Lung (tissue), 12 donors: Measurements from ENCODE around the gene ZNF70. TPM values are rescaled to one million over a fixed set of nuclear protein-coding genes. Genes with fewer than 3 reads are reported as not detected.

Experiments used
- ATAC-seq: fragments of 200-7000 bp; cut with Tn5 transposase; one replicate; pipeline ENCODE4 v1.9.1; 2020; ENCODE audit warnings: moderate number of reproducible peaks; ENCODE audit not compliant: insufficient read depth, low FRiP score
- DNase-seq, 3 donors: peaks; one replicate each; pipeline ENCODE4 v3.0.0-alpha.2; 2013 to 2017
- H3K27ac ChIP-seq, 2 donors: one replicate each; pipeline ENCODE4 v1.5.1; 2013; ENCODE audit warnings: mild to moderate bottlenecking in 2 of 2, moderate library complexity in 2 of 2, control low read depth in 1 of 2, inconsistent platforms in 1 of 2, low read depth in 1 of 2, low read length in 1 of 2
- H3K27me3 ChIP-seq, 3 donors: one replicate each; pipeline ENCODE4 v1.5.1; 2013; ENCODE audit warnings: low read length in 2 of 3; ENCODE audit not compliant: control insufficient read depth in 3 of 3, insufficient read depth in 3 of 3
- H3K36me3 ChIP-seq, 4 donors: one replicate each; pipeline ENCODE4 v1.5.1; 2013; ENCODE audit warnings: low read length in 4 of 4, mild to moderate bottlenecking in 1 of 4, moderate library complexity in 1 of 4; ENCODE audit not compliant: control insufficient read depth in 4 of 4, insufficient read depth in 4 of 4
- H3K4me1 ChIP-seq, 5 donors: one replicate each; pipeline ENCODE4 v1.5.1; 2013; ENCODE audit warnings: low read length in 5 of 5, mild to moderate bottlenecking in 2 of 5, moderate library complexity in 1 of 5; ENCODE audit not compliant: control insufficient read depth in 5 of 5, insufficient read depth in 5 of 5
- H3K4me3 ChIP-seq: one replicate; pipeline ENCODE4 v1.5.1; 2013; ENCODE audit warnings: mild to moderate bottlenecking, control low read depth, moderate library complexity
- H3K9ac ChIP-seq, 2 donors: one replicate each; pipeline ENCODE4 v1.5.1; 2013; ENCODE audit warnings: low read length in 2 of 2, control low read depth in 1 of 2; ENCODE audit not compliant: insufficient read depth in 1 of 2
- H3K9me3 ChIP-seq, 4 donors: one replicate each; pipeline ENCODE4 v1.5.1; 2013; ENCODE audit warnings: low read length in 3 of 4, mild to moderate bottlenecking in 1 of 4, moderate library complexity in 1 of 4; ENCODE audit not compliant: control insufficient read depth in 4 of 4, insufficient read depth in 3 of 4
- WGBS, 2 donors: extraction: QIAGEN DNeasy Blood & Tissue Kit; methylation state at CpG; one replicate each; pipeline ENCODE4 v1.1.7; 2013; 5-methylcytosine and 5-hydroxymethylcytosine counted together
- polyA plus RNA-seq, 2 donors: library from polyadenylated mRNA; stranded (reverse); fragments of 200-250 nt; gene quantifications; one replicate each; pipeline ENCODE4 v1.2.1, GENCODE V29; 2013
- total RNA-seq, 2 donors: library from RNA; depleted of rRNA in 1 of 2; stranded (reverse); fragments of >200 nt in 1 of 2; gene quantifications; one replicate each; pipeline ENCODE4 v1.2.1, GENCODE V29; 2014 to 2021
- TF ChIP-seq, protein P1 (sequence below): IDR thresholded peaks from 2 replicates; pipeline ENCODE4 v1.5.1; 2012; ENCODE audit warnings: mild to moderate bottlenecking; ENCODE audit errors: control extremely low read depth, extremely low read depth
- donor health status: control.
- donor health status: control.
- donor health status: Bipolar disorder and iron deficiency.
- donor health status: healthy.
- donor health status: DM: yes; HTN: yes; CAD: no.

The ZNF70 gene
- total and polyA plus RNA-seq, 4 donors = 0.98 to 6.9 (median 3.7) TPM

DNA sequence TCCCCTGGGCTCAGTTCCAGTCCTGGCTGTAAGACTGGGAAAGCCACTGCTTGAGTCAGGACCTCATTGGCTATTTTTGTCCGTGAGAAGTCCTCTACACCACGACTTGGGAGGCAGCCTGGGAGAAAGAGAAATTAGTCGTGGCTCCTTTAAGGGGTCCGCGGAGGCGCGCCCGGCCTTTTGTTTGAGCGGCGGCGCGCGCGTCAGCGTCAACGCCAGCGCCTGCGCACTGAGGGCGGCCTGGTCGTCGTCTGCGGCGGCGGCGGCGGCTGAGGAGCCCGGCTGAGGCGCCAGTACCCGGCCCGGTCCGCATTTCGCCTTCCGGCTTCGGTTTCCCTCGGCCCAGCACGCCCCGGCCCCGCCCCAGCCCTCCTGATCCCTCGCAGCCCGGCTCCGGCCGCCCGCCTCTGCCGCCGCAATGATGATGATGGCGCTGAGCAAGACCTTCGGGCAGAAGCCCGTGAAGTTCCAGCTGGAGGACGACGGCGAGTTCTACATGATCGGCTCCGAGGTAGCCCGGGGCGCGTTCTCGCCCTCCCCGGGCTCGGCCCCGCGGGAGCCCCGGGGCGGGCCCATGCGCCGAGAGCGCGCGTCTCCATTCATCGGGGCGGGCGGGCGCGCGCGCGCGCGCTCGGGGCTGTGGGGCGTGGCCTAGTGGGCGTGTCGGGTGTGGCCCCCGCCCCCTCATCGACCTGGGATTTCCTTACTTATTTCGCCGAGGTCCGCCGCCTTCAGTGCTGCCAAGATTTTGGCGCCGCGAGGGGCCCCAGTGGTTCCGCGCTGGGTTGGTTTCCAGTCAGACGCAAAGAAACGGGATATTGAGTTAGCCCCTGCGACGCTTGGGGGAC lies 36.1 kb upstream of the ZNF70 start, which contains the start of gene SMARCB1:
TSS of gene SMARCB1 (plus strand) at position 215 of the 848 bp plus-strand sequence. CDS start at position 419, 204 bp downstream.
- Histone ChIP-seq H3K36me3 (peaks cover 0 to 12% (median 7%) of the 10 kb centered on the region in 4 donors), H3K27me3 (no peaks in the 10 kb centered on the region), H3K4me3 (peak within 1 kb of the TSS; percentile 94), H3K27ac (peak within 1 kb of the TSS; percentile 100), H3K9me3 (no peaks in the 10 kb centered on the region), H3K9ac (peak within 1 kb of the TSS; percentile 87 to 90), H3K4me1 (peaks cover 0 to 38% (median 9%) of the 10 kb centered on the region in 5 donors)
- DNase-seq (peak; percentile 92 to 97 (median 95)), ATAC-seq (peak; percentile 98)
- TF ChIP-seq, protein P1, sequence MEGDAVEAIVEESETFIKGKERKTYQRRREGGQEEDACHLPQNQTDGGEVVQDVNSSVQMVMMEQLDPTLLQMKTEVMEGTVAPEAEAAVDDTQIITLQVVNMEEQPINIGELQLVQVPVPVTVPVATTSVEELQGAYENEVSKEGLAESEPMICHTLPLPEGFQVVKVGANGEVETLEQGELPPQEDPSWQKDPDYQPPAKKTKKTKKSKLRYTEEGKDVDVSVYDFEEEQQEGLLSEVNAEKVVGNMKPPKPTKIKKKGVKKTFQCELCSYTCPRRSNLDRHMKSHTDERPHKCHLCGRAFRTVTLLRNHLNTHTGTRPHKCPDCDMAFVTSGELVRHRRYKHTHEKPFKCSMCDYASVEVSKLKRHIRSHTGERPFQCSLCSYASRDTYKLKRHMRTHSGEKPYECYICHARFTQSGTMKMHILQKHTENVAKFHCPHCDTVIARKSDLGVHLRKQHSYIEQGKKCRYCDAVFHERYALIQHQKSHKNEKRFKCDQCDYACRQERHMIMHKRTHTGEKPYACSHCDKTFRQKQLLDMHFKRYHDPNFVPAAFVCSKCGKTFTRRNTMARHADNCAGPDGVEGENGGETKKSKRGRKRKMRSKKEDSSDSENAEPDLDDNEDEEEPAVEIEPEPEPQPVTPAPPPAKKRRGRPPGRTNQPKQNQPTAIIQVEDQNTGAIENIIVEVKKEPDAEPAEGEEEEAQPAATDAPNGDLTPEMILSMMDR = no peak
- 0% methylated on average over 87 to 97 of the region's 97 CpGs for WGBS, 2 donors

DNA sequence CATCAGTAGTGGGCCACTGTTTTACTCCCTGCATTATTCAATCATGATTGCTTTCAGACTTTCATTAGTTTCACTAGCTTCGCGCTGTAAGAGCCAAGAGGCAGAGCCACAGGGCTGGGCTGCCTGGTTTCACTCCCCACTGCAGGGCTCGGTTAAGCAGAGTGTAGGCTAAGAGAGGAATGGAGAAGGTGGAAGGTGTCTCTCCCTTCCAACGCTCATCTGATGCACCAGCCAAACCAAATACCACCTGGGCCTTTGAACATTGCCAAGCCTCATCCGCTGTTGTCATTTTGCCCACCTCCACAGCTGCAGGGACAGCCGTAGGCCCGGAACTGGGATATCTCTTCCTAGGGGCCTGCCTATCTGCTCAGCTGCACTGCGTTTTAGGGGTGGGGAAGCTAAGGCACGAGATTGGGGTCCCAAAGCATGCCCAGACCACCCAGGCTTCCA lies 35.4 kb upstream of the ZNF70 start:
- no peak for DNase-seq
- 61 to 76% methylated on average over 9 of the region's 9 CpGs for WGBS, 2 donors
- Histone ChIP-seq H3K9ac (peak overlapping the region; percentile 87 to 90), H3K27ac (peak overlapping the region; percentile 100), H3K4me3 (peak overlapping the region; percentile 10), H3K4me1 (peaks cover 0 to 33% (median 9%) of the 10 kb centered on the region in 5 donors), H3K27me3 (no peaks in the 10 kb centered on the region), H3K36me3 (peaks cover 0 to 11% (median 4%) of the 10 kb centered on the region in 4 donors), H3K9me3 (no peaks in the 10 kb centered on the region)
- ATAC-seq = no peak
- TF ChIP-seq, protein P1 = no peak

DNA sequence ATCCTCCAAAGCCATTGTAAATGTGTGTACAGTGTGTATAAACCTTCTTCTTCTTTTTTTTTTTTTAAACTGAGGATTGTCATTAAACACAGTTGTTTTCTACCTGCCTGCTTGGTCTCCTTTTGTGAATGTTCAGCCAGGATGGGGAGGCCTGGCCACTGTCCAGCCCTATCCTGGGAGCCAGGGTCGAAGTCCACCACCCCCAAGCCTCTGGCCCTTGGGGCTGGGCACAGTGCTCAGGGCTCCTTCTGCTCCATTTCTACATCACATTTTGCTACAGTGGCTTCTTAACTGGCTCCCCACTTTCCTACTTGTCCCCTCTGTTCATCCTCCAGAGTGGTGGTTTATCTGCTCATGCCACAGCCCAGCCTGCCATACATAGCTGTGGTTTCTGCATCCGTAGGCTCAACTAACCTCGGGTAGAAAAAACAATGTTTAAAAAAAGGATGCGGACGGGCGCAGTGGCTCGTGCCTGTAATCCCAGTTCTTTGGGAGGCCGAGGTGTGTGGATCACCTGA lies 33.4 kb upstream of the ZNF70 start:
- Histone ChIP-seq H3K27ac (no peak overlapping the region), H3K27me3 (no peaks in the 10 kb centered on the region), H3K9ac (no peak overlapping the region), H3K4me3 (no peak overlapping the region), H3K36me3 (peaks cover 0 to 5% (median 0%) of the 10 kb centered on the region in 4 donors), H3K9me3 (no peaks in the 10 kb centered on the region), H3K4me1 (peaks cover 0 to 22% (median 9%) of the 10 kb centered on the region in 5 donors)
- TF ChIP-seq, protein P1 = no peak
- WGBS, 2 donors = 35 to 64% methylated on average over 8 of the region's 8 CpGs
- DNase-seq (no peak), ATAC-seq (no peak)
